Upper lobe of left lung (tissue), 4 donors: Measurements from ENCODE around the gene EML1.

Source experiments
- CTCF ChIP-seq, 6 experiments: fragments of 450-650 bp in 4 of 6; fragments of 200-600 bp in 2 of 6; sonication (generic) in 2 of 6; IDR thresholded peaks; one replicate each; pipeline ENCODE4 v1.5.1; 2016 to 2019; ENCODE audit warnings: antibody characterized with exemption in 6 of 6
- EP300 ChIP-seq, 4 donors: sonication (generic); formaldehyde crosslinking; IDR thresholded peaks; one replicate each; pipeline ENCODE4 v1.5.1; 2017; ENCODE audit warnings: antibody characterized with exemption in 4 of 4, control low read depth in 2 of 4
- POLR2A ChIP-seq, 4 donors: fragments of 450-650 bp; IDR thresholded peaks; one replicate each; pipeline ENCODE4 v1.5.1; 2016 to 2017; ENCODE audit warnings: antibody characterized with exemption in 4 of 4, mild to moderate bottlenecking in 2 of 4
- POLR2AphosphoS5 ChIP-seq, 2 donors: sonication (generic); formaldehyde crosslinking; IDR thresholded peaks; one replicate each; pipeline ENCODE4 v1.5.1; 2017; ENCODE audit warnings: antibody characterized with exemption in 2 of 2

- no peak for TF ChIP-seq CTCF (IDR thresholded peaks at IDR 0.05)
- no peak for TF ChIP-seq POLR2A (IDR thresholded peaks at IDR 0.05)
- TF ChIP-seq POLR2AphosphoS5 (IDR thresholded peaks at IDR 0.05) = no peak
- TF ChIP-seq EP300 (IDR thresholded peaks at IDR 0.05) = no peak
Measured at GRCh38 chr14:99989032-99989431, 195.8 kb downstream of the EML1 start.
